GM12891 (cell line): ENCODE results near the gene GALNT10.

Experiments
- PAX5 ChIP-seq: IDR thresholded peaks from 2 replicates; pipeline ENCODE4 v1.6.1; 2011; ENCODE audit warnings: low read length, moderate library complexity, mild to moderate bottlenecking; ENCODE audit not compliant: insufficient read depth, severe bottlenecking
- POLR2A ChIP-seq: IDR thresholded peaks from 2 replicates; pipeline ENCODE4 v1.6.1; 2011; ENCODE audit warnings: low read depth, low read length, control low read depth
- POLR2AphosphoS5 ChIP-seq: IDR thresholded peaks from 2 replicates; pipeline ENCODE4 v1.6.1; 2011; ENCODE audit warnings: low read depth, low read length, control low read depth
- POU2F2 ChIP-seq: IDR thresholded peaks from 2 replicates; pipeline ENCODE4 v1.6.1; 2011; ENCODE audit warnings: low read depth, mild to moderate bottlenecking, control low read depth, low read length, moderate library complexity
- SPI1 ChIP-seq: IDR thresholded peaks from 2 replicates; pipeline ENCODE4 v1.6.1; 2011; ENCODE audit warnings: low read depth, low read length, control low read depth
- TAF1 ChIP-seq: IDR thresholded peaks from 2 replicates; pipeline ENCODE4 v1.6.1; 2011; ENCODE audit warnings: low read depth, low read length, control low read depth

DNA sequence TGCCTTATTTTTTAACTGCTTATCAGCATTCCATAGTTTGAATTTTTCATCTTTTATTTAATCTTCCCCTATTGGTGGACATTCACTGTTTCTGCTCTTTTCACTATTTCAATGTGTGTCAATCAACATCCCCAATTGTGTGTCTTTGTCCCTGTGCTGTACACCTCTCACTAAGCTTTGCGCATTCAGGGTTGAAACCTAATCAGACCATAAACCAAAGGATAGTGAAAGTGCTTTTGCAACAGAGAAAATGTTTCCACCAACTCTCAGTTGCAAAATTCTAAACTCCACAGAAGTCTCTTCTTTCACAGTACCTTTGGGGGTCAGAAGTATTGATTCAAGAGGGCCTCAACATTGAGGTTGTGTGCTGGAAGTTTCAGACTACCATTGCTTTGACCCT lies 128.2 kb downstream of the GALNT10 start:
- TF ChIP-seq POLR2A: no peak
- no peak for TF ChIP-seq SPI1
- TF ChIP-seq POLR2AphosphoS5: no peak
- no peak for TF ChIP-seq POU2F2
- TF ChIP-seq TAF1: no peak
- no peak for TF ChIP-seq PAX5
